Measurements from ENCODE around the gene PLEKHH1.

Gene PLEKHH1

GRCh38 chr14:67576216-67576955, 43.3 kb downstream of the PLEKHH1 start:
- no peak for TF ChIP-seq CTCF (IDR thresholded peaks at IDR 0.05; ENCODE audit: low read depth, low read length, missing control alignments)
- no peak for DNase-seq
- no peaks in the 10 kb centered on the region for H3K36me3 ChIP-seq (replicated peaks)
- H3K27me3 ChIP-seq (replicated peaks) = no peaks in the 10 kb centered on the region
- in situ Hi-C loops (cut with HindIII; ENCODE audit: low pct_ligation_motif_present, low sequenced_read_pairs) = no loop called here
- no peak overlapping the region for H3K27ac ChIP-seq
- H3K4me3 ChIP-seq (ENCODE audit: low read depth, low read length) = no peak overlapping the region

- Histone ChIP-seq H3K36me3 (replicated peaks) (no peaks in the 10 kb centered on the region), H3K27me3 (replicated peaks) (no peaks in the 10 kb centered on the region), H3K4me3 (ENCODE audit: low read depth, low read length) (no peak overlapping the region), H3K27ac (no peak overlapping the region)
- in situ Hi-C loops (cut with HindIII; ENCODE audit: low pct_ligation_motif_present, low sequenced_read_pairs) = no loop called here
- no peak for TF ChIP-seq CTCF (IDR thresholded peaks at IDR 0.05; ENCODE audit: low read depth, low read length, missing control alignments)
- DNase-seq = no peak
Measured at GRCh38 chr14:67577181-67577808, 44.2 kb downstream of the PLEKHH1 start.

GRCh38 chr14:67577909-67578749, 45.0 kb downstream of the PLEKHH1 start:
- DNase-seq = no peak
- Histone ChIP-seq H3K4me3 (ENCODE audit: low read depth, low read length) (no peak overlapping the region), H3K27ac (no peak overlapping the region), H3K36me3 (replicated peaks) (no peaks in the 10 kb centered on the region), H3K27me3 (replicated peaks) (no peaks in the 10 kb centered on the region)
- no peak for TF ChIP-seq CTCF (IDR thresholded peaks at IDR 0.05; ENCODE audit: low read depth, low read length, missing control alignments)
- in situ Hi-C loops (cut with HindIII; ENCODE audit: low pct_ligation_motif_present, low sequenced_read_pairs) = no loop called here

GRCh38 chr14:67579040-67579439, 46.0 kb downstream of the PLEKHH1 start:
- H3K36me3 ChIP-seq (replicated peaks) = no peaks in the 10 kb centered on the region
- no peaks in the 10 kb centered on the region for H3K27me3 ChIP-seq (replicated peaks)
- H3K4me3 ChIP-seq (ENCODE audit: low read depth, low read length) = no peak overlapping the region
- H3K27ac ChIP-seq = no peak overlapping the region
- no peak for DNase-seq
- TF ChIP-seq CTCF (IDR thresholded peaks at IDR 0.05; ENCODE audit: low read depth, low read length, missing control alignments) = no peak
- in situ Hi-C loops (cut with HindIII; ENCODE audit: low pct_ligation_motif_present, low sequenced_read_pairs) = no loop called here

- Histone ChIP-seq H3K4me3 (ENCODE audit: low read depth, low read length) (no peak overlapping the region), H3K27me3 (replicated peaks) (no peaks in the 10 kb centered on the region), H3K36me3 (replicated peaks) (no peaks in the 10 kb centered on the region), H3K27ac (no peak overlapping the region)
- DNase-seq = no peak
- no peak for TF ChIP-seq CTCF (IDR thresholded peaks at IDR 0.05; ENCODE audit: low read depth, low read length, missing control alignments)
- in situ Hi-C loops (cut with HindIII; ENCODE audit: low pct_ligation_motif_present, low sequenced_read_pairs) = no loop called here
Measured at GRCh38 chr14:67579636-67580035, 46.5 kb downstream of the PLEKHH1 start.

All from brain microvascular endothelial cell (primary cell).